Upper lobe of left lung (tissue), 6 donors: ENCODE measurements around the gene EEPD1. TPM values are rescaled to one million over a fixed set of nuclear protein-coding genes. Genes with fewer than 3 reads are reported as not detected.

Source experiments
- ATAC-seq, 2 donors: fragments of 200-7000 bp; cut with Tn5 transposase; one replicate each; pipeline ENCODE4 v1.9.1; 2022; ENCODE audit warnings: mild to moderate bottlenecking in 2 of 2, moderate library complexity in 2 of 2; ENCODE audit not compliant: low FRiP score in 2 of 2
- DNase-seq, 2 donors: peaks; one replicate each; pipeline ENCODE4 v3.0.0-alpha.2; 2019 to 2020
- H3K27ac ChIP-seq, 4 donors: fragments of 200-600 bp; sonication (generic); one replicate each; pipeline ENCODE4 v1.5.1; 2016 to 2019
- H3K27me3 ChIP-seq, 4 donors: fragments of 200-600 bp; sonication (generic); one replicate each; pipeline ENCODE4 v1.5.1; 2017 to 2019
- H3K36me3 ChIP-seq, 4 donors: fragments of 200-600 bp; sonication (generic); one replicate each; pipeline ENCODE4 v1.5.1; 2016 to 2019
- H3K4me1 ChIP-seq, 4 donors: fragments of 200-600 bp; sonication (generic); one replicate each; pipeline ENCODE4 v1.5.1; 2018 to 2019
- H3K4me3 ChIP-seq, 4 donors: fragments of 200-600 bp; sonication (generic); one replicate each; pipeline ENCODE4 v1.5.1; 2017 to 2019; ENCODE audit warnings: mild to moderate bottlenecking in 2 of 4, moderate library complexity in 1 of 4
- H3K9me3 ChIP-seq, 4 donors: fragments of 200-600 bp; sonication (generic); one replicate each; pipeline ENCODE4 v1.5.1; 2018 to 2019
- CTCF ChIP-seq, 6 experiments: fragments of 450-650 bp in 4 of 6; fragments of 200-600 bp in 2 of 6; sonication (generic) in 2 of 6; IDR thresholded peaks; one replicate each; pipeline ENCODE4 v1.5.1; 2016 to 2019; ENCODE audit warnings: antibody characterized with exemption in 6 of 6
- EP300 ChIP-seq, 4 donors: sonication (generic); formaldehyde crosslinking; IDR thresholded peaks; one replicate each; pipeline ENCODE4 v1.5.1; 2017; ENCODE audit warnings: antibody characterized with exemption in 4 of 4, control low read depth in 2 of 4
- POLR2A ChIP-seq, 4 donors: fragments of 450-650 bp; IDR thresholded peaks; one replicate each; pipeline ENCODE4 v1.5.1; 2016 to 2017; ENCODE audit warnings: antibody characterized with exemption in 4 of 4, mild to moderate bottlenecking in 2 of 4
- POLR2AphosphoS5 ChIP-seq, 2 donors: sonication (generic); formaldehyde crosslinking; IDR thresholded peaks; one replicate each; pipeline ENCODE4 v1.5.1; 2017; ENCODE audit warnings: antibody characterized with exemption in 2 of 2
- WGBS, 2 donors: methylation state at CpG; one replicate each; pipeline ENCODE4 v1.1.5; 2017 to 2018; 5-methylcytosine and 5-hydroxymethylcytosine counted together
- total RNA-seq, 6 donors: library from RNA; depleted of rRNA in 4 of 6; stranded (reverse); fragments of >200 nt in 4 of 6; gene quantifications; one replicate each; pipeline versions ENCODE4 v1.1.0 to v1.2.1, GENCODE V29; 2016 to 2021
- donor health status: DM: no; HTN: no; CAD: no; lungs with moderate emphysema.
- donor health status: DM: no; HTN: yes; CAD: no; lungs with severe emphysema.

The EEPD1 gene
- total RNA-seq, 6 donors from 2014 or later = 5.9 to 25.1 (median 11.2) TPM

- ATAC-seq (no peak), DNase-seq (no peak)
- H3K36me3 ChIP-seq = no peaks in the 10 kb centered on the region
- no peaks in the 10 kb centered on the region for H3K4me1 ChIP-seq
- no peak overlapping the region for H3K27ac ChIP-seq
- no peak overlapping the region for H3K4me3 ChIP-seq
- no peak for TF ChIP-seq POLR2A (IDR thresholded peaks at IDR 0.05)
- no peak for TF ChIP-seq EP300 (IDR thresholded peaks at IDR 0.05)
- TF ChIP-seq CTCF (IDR thresholded peaks at IDR 0.05) = no peak
- TF ChIP-seq POLR2AphosphoS5 (IDR thresholded peaks at IDR 0.05) = no peak
- WGBS, 2 donors = 79 to 84% methylated on average over 4 of the region's 4 CpGs
- no peaks in the 10 kb centered on the region for H3K9me3 ChIP-seq
- H3K27me3 ChIP-seq = no peaks in the 10 kb centered on the region
These were observed 183.3 kb downstream of the EEPD1 start for GRCh38 chr7:36336390-36336789.

GRCh38 chr7:36338256-36338655 lies 185.2 kb downstream of the EEPD1 start:
- Histone ChIP-seq H3K27me3 (no peaks in the 10 kb centered on the region), H3K9me3 (no peaks in the 10 kb centered on the region), H3K4me3 (no peak overlapping the region), H3K27ac (no peak overlapping the region), H3K4me1 (no peaks in the 10 kb centered on the region), H3K36me3 (no peaks in the 10 kb centered on the region)
- TF ChIP-seq CTCF (IDR thresholded peaks at IDR 0.05) = no peak
- no peak for TF ChIP-seq POLR2A (IDR thresholded peaks at IDR 0.05)
- WGBS, 2 donors = 93 to 98% methylated on average over 3 of the region's 3 CpGs
- DNase-seq (no peak), ATAC-seq (no peak)

- H3K36me3 ChIP-seq = no peaks in the 10 kb centered on the region
- no peak overlapping the region for H3K27ac ChIP-seq
- no peaks in the 10 kb centered on the region for H3K9me3 ChIP-seq
- no peak overlapping the region for H3K4me3 ChIP-seq
- no peaks in the 10 kb centered on the region for H3K4me1 ChIP-seq
- TF ChIP-seq POLR2A (IDR thresholded peaks at IDR 0.05) = no peak
- no peak for TF ChIP-seq CTCF (IDR thresholded peaks at IDR 0.05)
- no peak for TF ChIP-seq POLR2AphosphoS5 (IDR thresholded peaks at IDR 0.05)
- no peak for TF ChIP-seq EP300 (IDR thresholded peaks at IDR 0.05)
- no peak for ATAC-seq
- WGBS, 2 donors = 80 to 89% methylated on average over 1 of the region's 1 CpG
- no peak for DNase-seq
- H3K27me3 ChIP-seq = no peaks in the 10 kb centered on the region
These were observed 190.5 kb downstream of the EEPD1 start for GRCh38 chr7:36343548-36343947.

GRCh38 chr7:36344622-36345021 lies 191.6 kb downstream of the EEPD1 start:
- DNase-seq = no peak
- H3K9me3 ChIP-seq = no peaks in the 10 kb centered on the region
- no peaks in the 10 kb centered on the region for H3K27me3 ChIP-seq
- H3K27ac ChIP-seq = no peak overlapping the region
- 69 to 78% methylated on average over 2 of the region's 2 CpGs for WGBS, 2 donors
- H3K36me3 ChIP-seq = no peaks in the 10 kb centered on the region
- no peak for ATAC-seq
- no peaks in the 10 kb centered on the region for H3K4me1 ChIP-seq
- no peak overlapping the region for H3K4me3 ChIP-seq
- TF ChIP-seq CTCF (IDR thresholded peaks at IDR 0.05) = no peak
- TF ChIP-seq POLR2AphosphoS5 (IDR thresholded peaks at IDR 0.05) = no peak
- TF ChIP-seq POLR2A (IDR thresholded peaks at IDR 0.05) = no peak
- no peak for TF ChIP-seq EP300 (IDR thresholded peaks at IDR 0.05)

GRCh38 chr7:36346260-36346831 lies 193.3 kb downstream of the EEPD1 start:
- no peak overlapping the region for H3K27ac ChIP-seq
- H3K4me3 ChIP-seq = no peak overlapping the region
- H3K27me3 ChIP-seq = no peaks in the 10 kb centered on the region
- DNase-seq = no peak
- H3K9me3 ChIP-seq = no peaks in the 10 kb centered on the region
- TF ChIP-seq CTCF (IDR thresholded peaks at IDR 0.05) (no peak), POLR2AphosphoS5 (IDR thresholded peaks at IDR 0.05) (no peak), POLR2A (IDR thresholded peaks at IDR 0.05) (no peak), EP300 (IDR thresholded peaks at IDR 0.05) (no peak)
- H3K36me3 ChIP-seq = no peaks in the 10 kb centered on the region
- ATAC-seq = no peak
- H3K4me1 ChIP-seq = no peaks in the 10 kb centered on the region
- 81 to 87% methylated on average over 6 of the region's 6 CpGs for WGBS, 2 donors
